ENCODE results near the gene OR13H1. TPM values are rescaled to one million over a fixed set of nuclear protein-coding genes. Genes with fewer than 3 reads are reported as not detected.
"Not testable (repeated sequence)": the region's sequence is repeated elsewhere in the genome, so short reads cannot be mapped to it uniquely, and the experiment has no call there.

OR13H1 gene, protein sequence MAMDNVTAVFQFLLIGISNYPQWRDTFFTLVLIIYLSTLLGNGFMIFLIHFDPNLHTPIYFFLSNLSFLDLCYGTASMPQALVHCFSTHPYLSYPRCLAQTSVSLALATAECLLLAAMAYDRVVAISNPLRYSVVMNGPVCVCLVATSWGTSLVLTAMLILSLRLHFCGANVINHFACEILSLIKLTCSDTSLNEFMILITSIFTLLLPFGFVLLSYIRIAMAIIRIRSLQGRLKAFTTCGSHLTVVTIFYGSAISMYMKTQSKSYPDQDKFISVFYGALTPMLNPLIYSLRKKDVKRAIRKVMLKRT
- not detected for total RNA-seq

GRCh38 chrX:131543774-131544173 is at the start of gene OR13H1:
OR13H1 (plus strand) TSS chrX:131544074; CDS start chrX:131544074, 0 bp downstream.
- intact Hi-C loops (cut with DNase I; ENCODE audit: low total_unique reads): no loop called here
- no peaks in the 10 kb centered on the region for H3K4me1 ChIP-seq
- TF ChIP-seq, protein P1, sequence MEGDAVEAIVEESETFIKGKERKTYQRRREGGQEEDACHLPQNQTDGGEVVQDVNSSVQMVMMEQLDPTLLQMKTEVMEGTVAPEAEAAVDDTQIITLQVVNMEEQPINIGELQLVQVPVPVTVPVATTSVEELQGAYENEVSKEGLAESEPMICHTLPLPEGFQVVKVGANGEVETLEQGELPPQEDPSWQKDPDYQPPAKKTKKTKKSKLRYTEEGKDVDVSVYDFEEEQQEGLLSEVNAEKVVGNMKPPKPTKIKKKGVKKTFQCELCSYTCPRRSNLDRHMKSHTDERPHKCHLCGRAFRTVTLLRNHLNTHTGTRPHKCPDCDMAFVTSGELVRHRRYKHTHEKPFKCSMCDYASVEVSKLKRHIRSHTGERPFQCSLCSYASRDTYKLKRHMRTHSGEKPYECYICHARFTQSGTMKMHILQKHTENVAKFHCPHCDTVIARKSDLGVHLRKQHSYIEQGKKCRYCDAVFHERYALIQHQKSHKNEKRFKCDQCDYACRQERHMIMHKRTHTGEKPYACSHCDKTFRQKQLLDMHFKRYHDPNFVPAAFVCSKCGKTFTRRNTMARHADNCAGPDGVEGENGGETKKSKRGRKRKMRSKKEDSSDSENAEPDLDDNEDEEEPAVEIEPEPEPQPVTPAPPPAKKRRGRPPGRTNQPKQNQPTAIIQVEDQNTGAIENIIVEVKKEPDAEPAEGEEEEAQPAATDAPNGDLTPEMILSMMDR (IDR thresholded peaks at IDR 0.05): no peak
- no peak for DNase-seq
- no peaks in the 10 kb centered on the region for H3K36me3 ChIP-seq
- H3K27me3 ChIP-seq: no peaks in the 10 kb centered on the region
- H3K27ac ChIP-seq: no peak within 1 kb of the TSS
- no peaks in the 10 kb centered on the region for H3K9me3 ChIP-seq
- H3K4me3 ChIP-seq: no peak within 1 kb of the TSS

DNA sequence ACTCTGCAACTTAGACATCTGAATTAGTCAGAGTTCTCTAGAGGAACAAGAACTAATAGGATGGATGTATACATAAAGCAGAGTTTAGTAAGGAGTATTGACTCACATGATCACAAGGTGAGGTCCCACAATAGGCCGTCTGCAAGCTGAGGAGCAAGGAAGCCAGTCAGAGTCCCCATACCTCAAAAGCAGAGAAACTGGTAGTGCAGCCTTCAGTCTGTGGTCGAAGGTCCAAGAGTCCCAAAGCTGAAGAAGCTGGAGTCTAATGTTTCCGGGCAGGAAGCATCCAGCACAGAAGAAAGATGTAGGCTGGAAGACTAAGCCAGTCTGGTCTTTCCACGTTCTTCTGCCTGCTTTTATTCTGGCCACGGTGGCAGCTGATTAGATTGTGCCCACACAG is 42.3 kb upstream of the OR13H1 start:
- H3K9me3 ChIP-seq; H3K27ac ChIP-seq; H3K27me3 ChIP-seq; DNase-seq; intact Hi-C loops (cut with DNase I; ENCODE audit: low total_unique reads); H3K4me1 ChIP-seq; H3K36me3 ChIP-seq; H3K4me3 ChIP-seq: not testable (repeated sequence)

DNA sequence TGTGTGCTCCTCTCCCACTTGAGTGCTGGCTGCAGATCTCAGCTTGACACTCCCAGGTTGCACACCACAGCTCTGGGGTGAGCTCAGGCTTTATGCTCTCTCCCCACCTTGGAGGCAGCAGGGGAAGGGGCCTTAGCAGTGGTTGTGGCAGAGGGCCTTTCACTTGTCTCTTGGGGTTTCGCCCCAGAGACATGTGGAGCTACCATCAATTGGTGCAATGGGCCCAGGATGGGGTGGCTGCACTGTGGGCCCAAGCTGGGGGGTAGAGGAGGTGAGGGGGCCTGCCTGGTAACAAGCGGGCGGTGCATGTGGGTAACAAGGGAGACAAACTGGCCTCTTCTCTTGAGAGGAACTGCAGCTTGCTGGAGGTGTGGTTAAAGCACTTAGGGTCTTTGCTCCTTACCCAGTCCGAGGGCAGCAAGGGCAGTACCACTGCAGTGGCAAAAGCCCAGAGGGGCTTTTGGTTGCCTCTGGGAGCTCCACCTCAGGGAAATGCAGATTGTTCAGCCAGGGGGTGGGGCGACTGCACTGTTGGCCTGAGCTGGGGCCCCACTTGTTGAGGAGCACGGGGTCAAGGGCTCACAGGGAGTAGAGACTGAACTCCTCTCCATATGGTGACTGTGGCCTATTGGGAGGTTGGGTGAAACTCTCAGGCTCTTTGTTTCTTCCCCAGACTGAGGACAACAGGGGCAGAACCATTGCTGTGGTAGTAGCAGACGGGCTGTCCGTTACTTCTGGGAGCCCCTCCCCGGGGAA is 30.5 kb upstream of the OR13H1 start:
- no peak for DNase-seq
- intact Hi-C loops (cut with DNase I; ENCODE audit: low total_unique reads): no loop called here
- TF ChIP-seq, protein P1 (IDR thresholded peaks at IDR 0.05): no peak
- no peak for TF ChIP-seq POLR2A (IDR thresholded peaks at IDR 0.05)

DNA sequence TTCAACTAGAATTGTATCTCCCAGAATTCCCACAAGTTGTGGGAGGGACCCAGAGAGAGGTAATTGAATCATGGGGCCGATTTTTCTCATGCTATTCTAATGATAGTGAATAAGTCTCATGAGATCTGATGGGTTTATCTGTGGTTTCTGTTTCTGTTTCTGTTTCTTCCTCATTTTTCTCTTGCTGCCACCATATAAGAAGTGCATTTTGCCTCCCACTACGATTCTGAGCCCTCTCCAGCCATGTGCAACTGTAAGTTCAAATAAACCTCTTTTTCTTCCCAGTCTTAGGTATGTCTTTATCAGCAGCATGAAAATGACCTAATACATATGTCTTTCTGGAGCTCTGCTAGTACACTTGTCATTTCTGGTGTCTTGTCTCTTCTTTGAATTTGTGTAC is 22.1 kb upstream of the OR13H1 start:
- TF ChIP-seq, protein P1 (IDR thresholded peaks at IDR 0.05): no peak
- no peak for TF ChIP-seq POLR2A (IDR thresholded peaks at IDR 0.05)
- no peaks in the 10 kb centered on the region for H3K36me3 ChIP-seq
- no peak overlapping the region for H3K27ac ChIP-seq
- no peaks in the 10 kb centered on the region for H3K27me3 ChIP-seq
- no peak for DNase-seq
- no peak overlapping the region for H3K4me3 ChIP-seq
- H3K4me1 ChIP-seq: no peaks in the 10 kb centered on the region
- no peaks in the 10 kb centered on the region for H3K9me3 ChIP-seq
- intact Hi-C loops (cut with DNase I; ENCODE audit: low total_unique reads): no loop called here

More for the DNA sequence above, 30.5 kb upstream of the OR13H1 start:
- H3K27ac ChIP-seq: no peak overlapping the region
- no peaks in the 10 kb centered on the region for H3K27me3 ChIP-seq
- no peaks in the 10 kb centered on the region for H3K9me3 ChIP-seq
- H3K4me1 ChIP-seq: no peaks in the 10 kb centered on the region
- no peaks in the 10 kb centered on the region for H3K36me3 ChIP-seq
- H3K4me3 ChIP-seq: no peak overlapping the region

GRCh38 chrX:131544218-131544617 is 344 bp downstream of the OR13H1 start:
- Histone ChIP-seq H3K4me1 (no peaks in the 10 kb centered on the region), H3K9me3 (no peaks in the 10 kb centered on the region), H3K27me3 (no peaks in the 10 kb centered on the region), H3K4me3 (no peak overlapping the region), H3K36me3 (no peaks in the 10 kb centered on the region), H3K27ac (no peak overlapping the region)
- TF ChIP-seq, protein P1 (IDR thresholded peaks at IDR 0.05): no peak
- no peak for TF ChIP-seq POLR2A (IDR thresholded peaks at IDR 0.05)
- intact Hi-C loops (cut with DNase I; ENCODE audit: low total_unique reads): no loop called here
- DNase-seq: no peak

Measured in uterus (tissue), 4 donors.